Activated CD8-positive, alpha-beta T cell treated with anti-CD3 and anti-CD28 coated beads, Interleukin-2, amount 10 ng/mL, durations not matched to agents 7 days and 5 days (primary cell): ENCODE results near the gene C10orf67. TPM values are rescaled to one million over a fixed set of nuclear protein-coding genes. Genes with fewer than 3 reads are reported as not detected.

Experiments
- ATAC-seq: fragments of 150-1000 bp; cut with Tn5 transposase; one replicate; pipeline ENCODE4 v1.10.0; 2021; ENCODE audit warnings: moderate library complexity
- CTCF ChIA-PET: fragments of 350-600 bp; sonication (Branson Sonifier 250); formaldehyde crosslinking; loops from one replicate; lab custom pipeline; 2021; ENCODE audit warnings: antibody characterized with exemption; lab: Charles Lee
- POLR2A ChIA-PET: fragments of 350-600 bp; sonication (Branson Sonifier 250); formaldehyde crosslinking; loops from one replicate; lab custom pipeline; 2021; ENCODE audit warnings: antibody characterized with exemption; lab: Charles Lee
- DNase-seq: peaks from one replicate; pipeline ENCODE4 v3.0.0-alpha.2; 2020
- H3K27ac Mint-ChIP-seq: one replicate; pipeline ENCODE4 v1.8.0; 2021; ENCODE audit warnings: mild to moderate bottlenecking, mixed read lengths
- H3K27me3 Mint-ChIP-seq: one replicate; pipeline ENCODE4 v1.8.0; 2021; ENCODE audit warnings: low read depth, mixed read lengths
- H3K36me3 Mint-ChIP-seq: one replicate; pipeline ENCODE4 v1.8.0; 2021; ENCODE audit warnings: low read depth, mixed read lengths
- H3K4me1 Mint-ChIP-seq: one replicate; pipeline ENCODE4 v1.8.0; 2021; ENCODE audit warnings: low read depth, mixed read lengths
- H3K4me3 Mint-ChIP-seq: one replicate; pipeline ENCODE4 v1.8.0; 2021; ENCODE audit warnings: mild to moderate bottlenecking, mixed read lengths
- H3K9me3 Mint-ChIP-seq: one replicate; pipeline ENCODE4 v1.8.0; 2022; ENCODE audit warnings: mixed read lengths; ENCODE audit not compliant: insufficient read depth
- microRNA-seq: library from miRNA; unstranded; fragments of <30 nt; microRNA quantifications from one replicate; pipeline ENCODE4 v1.2.0, GENCODE V29; 2022
- total RNA-seq, 2 experiments: library from RNA; stranded (reverse); gene quantifications; one replicate each; pipeline ENCODE4 v1.2.3, GENCODE V29; 2021

C10orf67 gene
- total RNA-seq, 2 experiments from 2014 or later, result not detected

- H3K27ac Mint-ChIP-seq, result no peak overlapping the region
- no peaks in the 10 kb centered on the region for H3K36me3 Mint-ChIP-seq
- POLR2A ChIA-PET, result no interaction called here
- H3K9me3 Mint-ChIP-seq, result no peaks in the 10 kb centered on the region
- CTCF ChIA-PET, result no interaction called here
- H3K4me1 Mint-ChIP-seq, result no peaks in the 10 kb centered on the region
- DNase-seq (no peak), ATAC-seq (no peak)
- no peak overlapping the region for H3K4me3 Mint-ChIP-seq
- H3K27me3 Mint-ChIP-seq, result peaks cover 57% of the 10 kb centered on the region
Observed at GRCh38 chr10:23172429-23173213, 172.0 kb downstream of the C10orf67 start.

GRCh38 chr10:23171232-23171876, 173.2 kb downstream of the C10orf67 start:
- Mint-ChIP-seq H3K4me3 (no peak overlapping the region), H3K9me3 (no peaks in the 10 kb centered on the region), H3K36me3 (no peaks in the 10 kb centered on the region), H3K4me1 (no peaks in the 10 kb centered on the region), H3K27ac (no peak overlapping the region), H3K27me3 (peaks cover 55% of the 10 kb centered on the region)
- ChIA-PET CTCF (interaction anchor here (0.9 kb wide), 1 partner anchor 13 kb away, joined by 3 read pairs; no protein-coding TSS in a partner anchor), POLR2A (no interaction called here)
- DNase-seq, result peak; percentile 30
- ATAC-seq, result no peak

GRCh38 chr10:23158370-23158769, 186.2 kb downstream of the C10orf67 start:
- H3K9me3 Mint-ChIP-seq, result no peaks in the 10 kb centered on the region
- peak; percentile 59 for DNase-seq
- no peak overlapping the region for H3K27ac Mint-ChIP-seq
- ChIA-PET POLR2A (no interaction called here), CTCF (interaction anchor here (0.7 to 4.0 kb wide), 27 partner anchors 9 to 1164 kb away, joined by 3 to 71 read pairs (median 4); no protein-coding TSS in a partner anchor)
- peaks cover 9% of the 10 kb centered on the region for H3K4me1 Mint-ChIP-seq
- no peaks in the 10 kb centered on the region for H3K36me3 Mint-ChIP-seq
- H3K4me3 Mint-ChIP-seq, result no peak overlapping the region
- H3K27me3 Mint-ChIP-seq, result peaks cover 9% of the 10 kb centered on the region
- ATAC-seq, result peak; percentile 76

GRCh38 chr10:23157691-23158369, 186.8 kb downstream of the C10orf67 start:
- DNase-seq (peak; percentile 24), ATAC-seq (peak; percentile 49)
- ChIA-PET CTCF (interaction anchor here (0.7 to 4.0 kb wide), 27 partner anchors 10 to 1164 kb away, joined by 3 to 71 read pairs (median 4); no protein-coding TSS in a partner anchor), POLR2A (no interaction called here)
- Mint-ChIP-seq H3K4me1 (peaks cover 9% of the 10 kb centered on the region), H3K9me3 (no peaks in the 10 kb centered on the region), H3K36me3 (no peaks in the 10 kb centered on the region), H3K27me3 (peaks cover 9% of the 10 kb centered on the region), H3K27ac (no peak overlapping the region), H3K4me3 (no peak overlapping the region)

GRCh38 chr10:23157239-23157681, 187.3 kb downstream of the C10orf67 start:
- Mint-ChIP-seq H3K4me3 (no peak overlapping the region), H3K27ac (no peak overlapping the region), H3K9me3 (no peaks in the 10 kb centered on the region), H3K4me1 (peaks cover 9% of the 10 kb centered on the region), H3K27me3 (peaks cover 9% of the 10 kb centered on the region), H3K36me3 (no peaks in the 10 kb centered on the region)
- CTCF ChIA-PET, result interaction anchor here (0.9 to 4.0 kb wide), 16 partner anchors 10 to 1036 kb away, joined by 3 to 71 read pairs (median 5); no protein-coding TSS in a partner anchor
- POLR2A ChIA-PET, result no interaction called here
- DNase-seq (no peak), ATAC-seq (no peak)

GRCh38 chr10:23156447-23157150, 188.0 kb downstream of the C10orf67 start:
- no peak overlapping the region for H3K4me3 Mint-ChIP-seq
- peaks cover 9% of the 10 kb centered on the region for H3K4me1 Mint-ChIP-seq
- DNase-seq (no peak), ATAC-seq (no peak)
- no peaks in the 10 kb centered on the region for H3K9me3 Mint-ChIP-seq
- CTCF ChIA-PET, result interaction anchor here (2.3 to 4.0 kb wide), 3 partner anchors 22 to 158 kb away, joined by 9 to 71 read pairs (median 16); no protein-coding TSS in a partner anchor
- POLR2A ChIA-PET, result no interaction called here
- H3K36me3 Mint-ChIP-seq, result no peaks in the 10 kb centered on the region
- H3K27me3 Mint-ChIP-seq, result peaks cover 6% of the 10 kb centered on the region
- no peak overlapping the region for H3K27ac Mint-ChIP-seq

GRCh38 chr10:23155169-23155568, 189.4 kb downstream of the C10orf67 start:
- CTCF ChIA-PET, result interaction anchor here (0.6 to 4.0 kb wide), 2 partner anchors 32 to 138 kb away, joined by 4 to 71 read pairs; no protein-coding TSS in a partner anchor
- H3K36me3 Mint-ChIP-seq, result no peaks in the 10 kb centered on the region
- DNase-seq (no peak), ATAC-seq (no peak)
- peaks cover 9% of the 10 kb centered on the region for H3K4me1 Mint-ChIP-seq
- H3K27ac Mint-ChIP-seq, result no peak overlapping the region
- no peak overlapping the region for H3K4me3 Mint-ChIP-seq
- POLR2A ChIA-PET, result no interaction called here
- H3K9me3 Mint-ChIP-seq, result no peaks in the 10 kb centered on the region
- peaks cover 3% of the 10 kb centered on the region for H3K27me3 Mint-ChIP-seq

Small RNA genes within 50 kb of the gene (microRNA-seq; reads per million reads assigned to microRNA genes)
- not detected for gene MIR1254-2

Other genes with a start within 250 kb of the C10orf67 start
- gene MSRB2, start 249.2 kb downstream of the C10orf67 start, total RNA-seq, result 1 to 10 TPM; 7.8 to 9.7 TPM
- gene PTF1A, start 152.5 kb downstream of the C10orf67 start, total RNA-seq, result not detected
- 1 to 10 TPM; 8.4 to 8.9 TPM for gene OTUD1, start 94.3 kb upstream of the C10orf67 start, total RNA-seq